ENCODE results near the gene NARS2. TPM values are rescaled to one million over a fixed set of nuclear protein-coding genes. Genes with fewer than 3 reads are reported as not detected.

Gene NARS2
- total RNA-seq, 1 donor from 2014 or later = 11.6 TPM

DNA sequence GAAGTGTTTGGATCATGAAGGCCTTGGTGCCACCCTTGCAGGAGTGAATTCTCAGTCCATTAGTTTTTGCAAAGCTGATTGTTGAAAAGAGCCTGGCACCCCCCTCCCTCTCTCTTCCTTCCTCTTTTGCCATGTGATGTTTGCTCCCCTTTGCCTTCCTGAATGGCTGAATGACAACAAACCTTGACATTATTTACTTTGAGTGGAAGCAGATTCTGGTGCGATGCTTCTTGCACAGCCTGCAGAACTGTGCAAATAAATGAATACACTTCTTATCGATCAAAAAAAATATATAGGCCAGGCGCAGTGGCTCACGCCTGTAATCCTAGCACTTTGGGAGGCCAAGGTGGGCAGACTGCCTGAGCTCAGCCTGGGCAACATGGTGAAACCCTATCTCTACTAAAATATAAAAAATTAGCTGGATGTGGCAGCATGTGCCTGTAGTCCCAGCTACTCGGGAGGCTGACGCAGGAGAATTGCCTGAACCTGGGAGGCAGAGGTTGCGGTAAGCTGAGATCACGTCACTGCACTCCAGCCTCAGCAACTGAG, 2.0 kb upstream of the NARS2 start:
- H3K9me3 Mint-ChIP-seq (ENCODE audit: unreplicated experiment) = peaks cover 2% of the 10 kb centered on the region
- DNase-seq (ENCODE audit: extremely low spot score, unreplicated experiment) = no peak
- H3K4me1 Mint-ChIP-seq (ENCODE audit: unreplicated experiment) = peaks cover 22% of the 10 kb centered on the region
- H3K36me3 Mint-ChIP-seq (ENCODE audit: unreplicated experiment) = peaks cover 2% of the 10 kb centered on the region
- no peak for TF ChIP-seq CTCF (IDR thresholded peaks at IDR 0.05)
- H3K27ac Mint-ChIP-seq (ENCODE audit: unreplicated experiment) = no peak overlapping the region
- H3K27me3 Mint-ChIP-seq (ENCODE audit: unreplicated experiment) = peaks cover 2% of the 10 kb centered on the region
- H3K4me3 Mint-ChIP-seq (ENCODE audit: unreplicated experiment) = no peak overlapping the region

DNA sequence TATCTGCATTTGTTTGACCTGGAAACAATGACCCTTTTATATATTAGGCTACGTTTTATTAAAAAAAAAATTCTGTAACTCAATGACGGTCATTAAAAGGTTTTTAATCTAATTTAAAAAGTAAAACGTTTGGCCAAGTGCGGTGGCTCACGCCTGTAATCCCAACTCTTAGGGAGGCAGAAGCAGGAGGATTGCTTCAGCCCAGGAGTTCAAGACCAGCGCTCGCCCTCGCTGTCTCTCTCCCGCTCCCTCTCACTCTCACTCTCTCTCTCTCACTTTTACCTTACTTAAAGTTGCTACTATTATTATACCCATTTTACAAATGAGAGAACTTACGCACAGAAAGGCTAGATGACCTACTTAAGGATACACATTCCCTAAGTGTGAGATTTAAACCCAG, 814 bp upstream of the NARS2 start:
- Mint-ChIP-seq H3K9me3 (ENCODE audit: unreplicated experiment) (no peaks in the 10 kb centered on the region), H3K4me3 (ENCODE audit: unreplicated experiment) (peak overlapping the region; percentile 96), H3K36me3 (ENCODE audit: unreplicated experiment) (peaks cover 4% of the 10 kb centered on the region), H3K4me1 (ENCODE audit: unreplicated experiment) (peaks cover 22% of the 10 kb centered on the region), H3K27me3 (ENCODE audit: unreplicated experiment) (peaks cover 2% of the 10 kb centered on the region), H3K27ac (ENCODE audit: unreplicated experiment) (peak overlapping the region; percentile 94)
- no peak for DNase-seq (ENCODE audit: extremely low spot score, unreplicated experiment)
- TF ChIP-seq CTCF (IDR thresholded peaks at IDR 0.05) = no peak

DNA sequence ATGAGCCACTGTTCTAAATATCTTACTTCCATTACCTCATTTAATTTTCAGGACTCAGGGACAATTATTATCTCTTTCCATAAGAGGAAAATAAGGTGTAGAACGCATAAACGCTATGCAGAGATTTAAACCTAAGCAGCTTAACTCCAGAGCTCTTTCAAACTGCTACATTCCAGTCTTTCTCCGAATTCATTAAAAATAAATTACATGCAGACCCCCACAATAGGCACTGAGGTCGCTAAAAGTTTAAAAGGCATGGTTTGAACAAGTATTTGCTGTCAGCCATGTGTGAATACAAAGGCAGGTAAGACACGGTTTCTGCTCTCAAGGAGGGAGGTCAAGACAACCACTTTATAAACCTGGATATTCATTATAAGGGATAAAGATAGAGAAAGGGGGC, 983 bp downstream of the NARS2 start:
- DNase-seq (ENCODE audit: extremely low spot score, unreplicated experiment) = no peak
- H3K27ac Mint-ChIP-seq (ENCODE audit: unreplicated experiment) = no peak overlapping the region
- H3K4me1 Mint-ChIP-seq (ENCODE audit: unreplicated experiment) = peaks cover 22% of the 10 kb centered on the region
- no peak for TF ChIP-seq CTCF (IDR thresholded peaks at IDR 0.05)
- H3K36me3 Mint-ChIP-seq (ENCODE audit: unreplicated experiment) = peaks cover 9% of the 10 kb centered on the region
- peak overlapping the region; percentile 96 for H3K4me3 Mint-ChIP-seq (ENCODE audit: unreplicated experiment)
- H3K9me3 Mint-ChIP-seq (ENCODE audit: unreplicated experiment) = no peaks in the 10 kb centered on the region
- peaks cover 2% of the 10 kb centered on the region for H3K27me3 Mint-ChIP-seq (ENCODE audit: unreplicated experiment)

DNA sequence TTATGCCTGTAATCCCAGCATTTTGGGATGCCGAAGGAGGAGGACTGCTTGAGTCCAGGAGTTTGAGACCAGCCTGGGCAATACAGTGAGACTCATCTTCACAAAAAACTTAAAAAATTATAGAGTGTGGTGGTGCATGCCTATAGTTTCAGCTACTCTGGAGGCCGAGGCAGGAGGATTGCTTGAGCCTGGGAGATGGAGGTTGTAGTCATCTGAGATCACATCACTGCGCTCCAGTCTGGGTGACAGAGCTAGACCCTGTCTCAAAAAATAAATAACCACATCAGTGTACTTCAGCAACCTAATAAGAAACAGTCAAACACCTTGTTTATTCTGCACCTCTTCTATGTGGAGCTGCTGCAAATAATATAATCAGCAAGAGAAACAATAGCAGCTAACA, 1.4 kb downstream of the NARS2 start:
- no peak for DNase-seq (ENCODE audit: extremely low spot score, unreplicated experiment)
- H3K36me3 Mint-ChIP-seq (ENCODE audit: unreplicated experiment) = peaks cover 9% of the 10 kb centered on the region
- H3K9me3 Mint-ChIP-seq (ENCODE audit: unreplicated experiment) = no peaks in the 10 kb centered on the region
- H3K27ac Mint-ChIP-seq (ENCODE audit: unreplicated experiment) = no peak overlapping the region
- peaks cover 22% of the 10 kb centered on the region for H3K4me1 Mint-ChIP-seq (ENCODE audit: unreplicated experiment)
- peaks cover 2% of the 10 kb centered on the region for H3K27me3 Mint-ChIP-seq (ENCODE audit: unreplicated experiment)
- no peak for TF ChIP-seq CTCF (IDR thresholded peaks at IDR 0.05)
- peak overlapping the region; percentile 96 for H3K4me3 Mint-ChIP-seq (ENCODE audit: unreplicated experiment)

GRCh38 chr11:78572394-78572793, 2.3 kb downstream of the NARS2 start:
- Mint-ChIP-seq H3K27me3 (ENCODE audit: unreplicated experiment) (no peaks in the 10 kb centered on the region), H3K27ac (ENCODE audit: unreplicated experiment) (no peak overlapping the region), H3K4me1 (ENCODE audit: unreplicated experiment) (peaks cover 22% of the 10 kb centered on the region), H3K4me3 (ENCODE audit: unreplicated experiment) (no peak overlapping the region), H3K36me3 (ENCODE audit: unreplicated experiment) (peaks cover 9% of the 10 kb centered on the region), H3K9me3 (ENCODE audit: unreplicated experiment) (no peaks in the 10 kb centered on the region)
- TF ChIP-seq CTCF (IDR thresholded peaks at IDR 0.05) = no peak
- no peak for DNase-seq (ENCODE audit: extremely low spot score, unreplicated experiment)

All from osteocyte (in vitro differentiated cells).